Activated T-helper 1 cell treated with Interleukin-2 at 50 U/mL for 16 hours (primary cell): Measurements from ENCODE around the gene TMEM25.
"Not testable (repeated sequence)": the region's sequence is repeated elsewhere in the genome, so short reads cannot be mapped to it uniquely, and the experiment has no call there.

Source experiments
- DNase-seq: peaks from one replicate; pipeline ENCODE4 v3.0.0-alpha.2; 2020; ENCODE audit warnings: low read depth

TMEM25 gene

GRCh38 chr11:118532091-118532490 lies 1.1 kb downstream of the TMEM25 start:
- DNase-seq = no peak

- DNase-seq = no peak
Measured at GRCh38 chr11:118532852-118533768, 2.1 kb downstream of the TMEM25 start.

GRCh38 chr11:118533769-118534729 lies 3.1 kb downstream of the TMEM25 start:
- DNase-seq = no peak

- DNase-seq = no peak
Measured at GRCh38 chr11:118535261-118535660, 4.3 kb downstream of the TMEM25 start.

GRCh38 chr11:118536726-118537125 lies 5.7 kb downstream of the TMEM25 start:
- DNase-seq = no peak

GRCh38 chr11:118537409-118537980 lies 6.5 kb downstream of the TMEM25 start:
- DNase-seq = no peak

GRCh38 chr11:118544010-118544646 lies 13.1 kb downstream of the TMEM25 start:
- no peak for DNase-seq

GRCh38 chr11:118544647-118545010 lies 13.6 kb downstream of the TMEM25 start:
- no peak for DNase-seq

- no peak for DNase-seq
Measured at GRCh38 chr11:118545533-118545932, 14.5 kb downstream of the TMEM25 start.

- no peak for DNase-seq
Measured at GRCh38 chr11:118547132-118547531, 16.1 kb downstream of the TMEM25 start.

- no peak for DNase-seq
Measured at GRCh38 chr11:118552341-118552740, 21.3 kb downstream of the TMEM25 start.

- no peak for DNase-seq
Measured at GRCh38 chr11:118560806-118561205, 29.8 kb downstream of the TMEM25 start.

GRCh38 chr11:118565051-118565450 lies 34.1 kb downstream of the TMEM25 start:
- no peak for DNase-seq

GRCh38 chr11:118569670-118570069 lies 38.7 kb downstream of the TMEM25 start:
- no peak for DNase-seq

- no peak for DNase-seq
Measured at GRCh38 chr11:118570787-118571186, 39.8 kb downstream of the TMEM25 start.

- not testable (repeated sequence) for DNase-seq
Measured at GRCh38 chr11:118571701-118572060, 40.7 kb downstream of the TMEM25 start.

GRCh38 chr11:118572061-118572980 lies 41.3 kb downstream of the TMEM25 start, which contains the start of gene ARCN1:
ARCN1 (plus strand) TSS chr11:118572409; CDS start chr11:118572548, 139 bp downstream.
- peak; percentile 67 for DNase-seq

GRCh38 chr11:118572981-118573550 lies 42.1 kb downstream of the TMEM25 start:
- no peak for DNase-seq

- no peak for DNase-seq
Measured at GRCh38 chr11:118574636-118575035, 43.6 kb downstream of the TMEM25 start.

- DNase-seq = not testable (repeated sequence)
Measured at GRCh38 chr11:118577995-118578394, 47.0 kb downstream of the TMEM25 start.
